Large intestine (tissue), 12 donors: ENCODE data around the gene RRAS2. TPM values are rescaled to one million over a fixed set of nuclear protein-coding genes. Genes with fewer than 3 reads are reported as not detected.
"Not testable (repeated sequence)": the region's sequence is repeated elsewhere in the genome, so short reads cannot be mapped to it uniquely, and the experiment has no call there.

Source experiments
- DNase-seq, 2 donors: peaks; one replicate each; pipeline versions ENCODE4 v3.0.0 to v3.0.0-alpha.2; 2013
- H3K27ac ChIP-seq: one replicate; pipeline ENCODE4 v1.5.1; 2013; ENCODE audit warnings: low read length
- H3K27me3 ChIP-seq: 2 replicates; pipeline ENCODE4 v1.6.1; 2013; ENCODE audit warnings: low read length; ENCODE audit not compliant: control insufficient read depth, insufficient read depth
- H3K36me3 ChIP-seq: 2 replicates; pipeline ENCODE4 v1.6.1; 2013; ENCODE audit warnings: low read length; ENCODE audit not compliant: control insufficient read depth, insufficient read depth
- H3K4me1 ChIP-seq: one replicate; pipeline ENCODE4 v1.6.1; 2013; ENCODE audit warnings: low read length; ENCODE audit not compliant: control insufficient read depth, insufficient read depth
- H3K4me3 ChIP-seq: one replicate; pipeline ENCODE4 v1.5.1; 2013; ENCODE audit warnings: low read length
- H3K9me3 ChIP-seq: one replicate; pipeline ENCODE4 v1.6.1; 2013; ENCODE audit warnings: mild to moderate bottlenecking, low read depth, low read length, moderate library complexity; ENCODE audit not compliant: control insufficient read depth
- WGBS: methylation state at CpG from one replicate; pipeline ENCODE4 v1.1.5; 2013; ENCODE audit warnings: low lambda C conversion rate; ENCODE audit not compliant: insufficient coverage; 5-methylcytosine and 5-hydroxymethylcytosine counted together
- long read RNA-seq, 11 donors: transcript quantifications; one replicate each; lab custom pipeline, GENCODE V29; 2026
- polyA plus RNA-seq: library from polyadenylated mRNA; unstranded; fragments of 120-200 nt; gene quantifications from one replicate; pipeline ENCODE4 v1.2.1, GENCODE V29; 2013

Gene RRAS2
- 59.3 TPM for polyA plus RNA-seq
- long read RNA-seq, donor 1, transcript RRAS2-201 (6 exons, 1,516 nt) = major isoform, 10 of 10 reads
- long read RNA-seq, donor 1, partial matches to known transcripts = 0 of 10 reads
- long read RNA-seq, donor 1, other reads (novel, unspliced or antisense) = 0 of 10 reads
- long read RNA-seq, donor 2, transcript RRAS2-201 (6 exons, 1,516 nt) = major isoform, 16 of 20 reads
- long read RNA-seq, donor 2, partial matches to known transcripts = 0 of 20 reads
- long read RNA-seq, donor 2, other reads (novel, unspliced or antisense) = 0 of 20 reads
- long read RNA-seq, donor 3 = 0 reads
- long read RNA-seq, donor 4, partial matches to known transcripts = 0 of 1 reads
- long read RNA-seq, donor 4, other reads (novel, unspliced or antisense) = 0 of 1 reads
- long read RNA-seq, donor 5, partial matches to known transcripts = 0 of 3 reads
- long read RNA-seq, donor 5, other reads (novel, unspliced or antisense) = 0 of 3 reads
- long read RNA-seq, donor 6, transcript RRAS2-201 (6 exons, 1,516 nt) = major isoform, 22 of 23 reads
- long read RNA-seq, donor 6, partial matches to known transcripts = 0 of 23 reads
- long read RNA-seq, donor 6, other reads (novel, unspliced or antisense) = 0 of 23 reads
- long read RNA-seq, donor 7, transcript RRAS2-201 (6 exons, 1,516 nt) = major isoform, 11 of 13 reads
- long read RNA-seq, donor 7, partial matches to known transcripts = 0 of 13 reads
- long read RNA-seq, donor 7, other reads (novel, unspliced or antisense) = 0 of 13 reads
- long read RNA-seq, donor 8, transcript RRAS2-201 (6 exons, 1,516 nt) = major isoform, 17 of 17 reads
- long read RNA-seq, donor 8, partial matches to known transcripts = 0 of 17 reads
- long read RNA-seq, donor 8, other reads (novel, unspliced or antisense) = 0 of 17 reads
- long read RNA-seq, donor 9, transcript RRAS2-201 (6 exons, 1,516 nt) = major isoform, 22 of 29 reads
- long read RNA-seq, donor 9, partial matches to known transcripts = 0 of 29 reads
- long read RNA-seq, donor 9, other reads (novel, unspliced or antisense) = 5 of 29 reads
- long read RNA-seq, donor 10, transcript RRAS2-201 (6 exons, 1,516 nt) = major isoform, 22 of 23 reads
- long read RNA-seq, donor 10, partial matches to known transcripts = 0 of 23 reads
- long read RNA-seq, donor 10, other reads (novel, unspliced or antisense) = 0 of 23 reads
- long read RNA-seq, donor 11, transcript RRAS2-201 (6 exons, 1,516 nt) = major isoform, 12 of 20 reads
- long read RNA-seq, donor 11, partial matches to known transcripts = 6 of 20 reads
- long read RNA-seq, donor 11, other reads (novel, unspliced or antisense) = 0 of 20 reads

- H3K4me1 ChIP-seq = peaks cover 2% of the 10 kb centered on the region
- peak within 1 kb of the TSS; percentile 79 for H3K4me3 ChIP-seq
- H3K9me3 ChIP-seq = no peaks in the 10 kb centered on the region
- WGBS = 6% methylated on average over 3 of the region's 78 CpGs
- DNase-seq = peak; percentile 82 to 85
- H3K36me3 ChIP-seq = no peaks in the 10 kb centered on the region
- no peaks in the 10 kb centered on the region for H3K27me3 ChIP-seq
- peak within 1 kb of the TSS; percentile 86 for H3K27ac ChIP-seq
These were observed at the start of gene RRAS2 for GRCh38 chr11:14358729-14359439. Gene RRAS2 (minus strand): TSS chr11:14359183. CDS start chr11:14358870, 313 bp downstream.

- no peaks in the 10 kb centered on the region for H3K36me3 ChIP-seq
- DNase-seq = no peak
- no peaks in the 10 kb centered on the region for H3K4me1 ChIP-seq
- no peak overlapping the region for H3K27ac ChIP-seq
- H3K9me3 ChIP-seq = no peaks in the 10 kb centered on the region
- H3K4me3 ChIP-seq = no peak overlapping the region
- no peaks in the 10 kb centered on the region for H3K27me3 ChIP-seq
- 100% methylated on average over 1 of the region's 2 CpGs for WGBS
These were observed 49.6 kb upstream of the RRAS2 start for GRCh38 chr11:14408612-14409011.

- H3K9me3 ChIP-seq, H3K27me3 ChIP-seq, H3K27ac ChIP-seq, H3K36me3 ChIP-seq, H3K4me3 ChIP-seq, DNase-seq, H3K4me1 ChIP-seq: not testable (repeated sequence)
- 100% methylated on average over 1 of the region's 2 CpGs for WGBS
These were observed 47.1 kb upstream of the RRAS2 start for GRCh38 chr11:14406116-14406515.

- not testable (repeated sequence) for H3K9me3 ChIP-seq, DNase-seq, H3K36me3 ChIP-seq, H3K27ac ChIP-seq, H3K27me3 ChIP-seq, H3K4me3 ChIP-seq, H3K4me1 ChIP-seq
- WGBS = 100% methylated on average over 2 of the region's 6 CpGs
These were observed 44.5 kb upstream of the RRAS2 start for GRCh38 chr11:14403528-14403927.

GRCh38 chr11:14399087-14399486 is 40.1 kb upstream of the RRAS2 start:
- Histone ChIP-seq H3K27ac (no peak overlapping the region), H3K4me1 (no peaks in the 10 kb centered on the region), H3K27me3 (no peaks in the 10 kb centered on the region), H3K9me3 (no peaks in the 10 kb centered on the region), H3K4me3 (no peak overlapping the region), H3K36me3 (no peaks in the 10 kb centered on the region)
- 17% methylated on average over 1 of the region's 1 CpG for WGBS
- no peak for DNase-seq

GRCh38 chr11:14396273-14396672 is 37.3 kb upstream of the RRAS2 start:
- no peaks in the 10 kb centered on the region for H3K9me3 ChIP-seq
- H3K4me1 ChIP-seq = no peaks in the 10 kb centered on the region
- H3K27ac ChIP-seq = no peak overlapping the region
- no peaks in the 10 kb centered on the region for H3K36me3 ChIP-seq
- H3K27me3 ChIP-seq = no peaks in the 10 kb centered on the region
- DNase-seq = no peak
- no peak overlapping the region for H3K4me3 ChIP-seq

GRCh38 chr11:14393889-14394288 is 34.9 kb upstream of the RRAS2 start:
- Histone ChIP-seq H3K27me3 (no peaks in the 10 kb centered on the region), H3K9me3 (no peaks in the 10 kb centered on the region), H3K27ac (no peak overlapping the region), H3K4me1 (no peaks in the 10 kb centered on the region), H3K4me3 (no peak overlapping the region), H3K36me3 (no peaks in the 10 kb centered on the region)
- WGBS = no CpG with 5 or more reads among the region's 6 CpGs
- DNase-seq = no peak

GRCh38 chr11:14393129-14393528 is 34.1 kb upstream of the RRAS2 start:
- Histone ChIP-seq H3K27ac (no peak overlapping the region), H3K36me3 (no peaks in the 10 kb centered on the region), H3K27me3 (no peaks in the 10 kb centered on the region), H3K4me1 (no peaks in the 10 kb centered on the region), H3K9me3 (no peaks in the 10 kb centered on the region), H3K4me3 (no peak overlapping the region)
- no CpG with 5 or more reads among the region's 5 CpGs for WGBS
- DNase-seq = no peak

GRCh38 chr11:14390669-14391068 is 31.7 kb upstream of the RRAS2 start:
- H3K9me3 ChIP-seq = no peaks in the 10 kb centered on the region
- WGBS = no CpG with 5 or more reads among the region's 1 CpG
- H3K27me3 ChIP-seq = no peaks in the 10 kb centered on the region
- no peak for DNase-seq
- no peak overlapping the region for H3K27ac ChIP-seq
- no peaks in the 10 kb centered on the region for H3K4me1 ChIP-seq
- H3K36me3 ChIP-seq = no peaks in the 10 kb centered on the region
- H3K4me3 ChIP-seq = no peak overlapping the region
